ENCODE data around the gene DDTL. TPM values are rescaled to one million over a fixed set of nuclear protein-coding genes. Genes with fewer than 3 reads are reported as not detected.

Gene DDTL
- total RNA-seq, 1 donor from 2014 or later = not detected

DNA sequence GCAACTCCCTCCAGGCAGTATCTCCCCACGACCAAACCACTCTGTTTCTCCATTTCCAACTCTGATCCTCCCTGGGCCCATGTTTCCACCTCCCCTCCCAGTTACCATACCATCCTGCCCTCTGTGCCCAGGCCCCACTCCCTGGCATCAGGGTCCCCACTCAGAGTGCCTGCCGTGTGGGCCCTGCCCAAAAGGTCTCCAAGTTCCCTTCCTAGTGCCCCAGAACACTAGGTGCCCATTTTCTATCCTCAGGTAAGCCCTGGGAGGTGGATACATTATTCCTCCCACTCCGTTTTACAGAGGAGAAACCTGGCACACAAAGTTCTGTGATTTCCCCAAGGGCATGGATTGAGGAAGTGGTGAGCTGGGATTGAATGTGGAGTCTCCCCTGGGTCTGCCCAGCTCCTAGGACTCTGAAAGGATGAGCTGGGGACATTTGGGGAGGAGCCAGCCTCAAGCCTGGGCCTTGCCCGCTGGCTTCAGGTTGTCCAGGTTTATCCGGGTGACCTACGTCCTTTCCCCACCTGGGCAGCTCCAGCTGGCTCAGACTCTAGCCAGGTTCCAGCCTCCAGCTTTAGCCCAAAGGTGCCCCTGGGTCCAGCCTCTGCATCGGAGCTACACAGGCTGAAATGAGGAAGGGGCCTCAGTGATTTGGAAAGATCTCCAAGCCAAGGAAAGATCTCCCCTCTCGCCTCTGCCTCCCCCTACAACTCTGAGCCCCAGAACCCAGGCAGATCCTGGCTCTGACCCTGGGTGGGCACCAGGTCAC, 40.7 kb downstream of the DDTL start:
- TF ChIP-seq POLR2A (IDR thresholded peaks at IDR 0.05) (no peak), POLR2AphosphoS5 (IDR thresholded peaks at IDR 0.05; ENCODE audit: insufficient read depth in 1 of 2, low read depth in 1 of 2) (no peak)
- TF ChIP-seq, protein P1, sequence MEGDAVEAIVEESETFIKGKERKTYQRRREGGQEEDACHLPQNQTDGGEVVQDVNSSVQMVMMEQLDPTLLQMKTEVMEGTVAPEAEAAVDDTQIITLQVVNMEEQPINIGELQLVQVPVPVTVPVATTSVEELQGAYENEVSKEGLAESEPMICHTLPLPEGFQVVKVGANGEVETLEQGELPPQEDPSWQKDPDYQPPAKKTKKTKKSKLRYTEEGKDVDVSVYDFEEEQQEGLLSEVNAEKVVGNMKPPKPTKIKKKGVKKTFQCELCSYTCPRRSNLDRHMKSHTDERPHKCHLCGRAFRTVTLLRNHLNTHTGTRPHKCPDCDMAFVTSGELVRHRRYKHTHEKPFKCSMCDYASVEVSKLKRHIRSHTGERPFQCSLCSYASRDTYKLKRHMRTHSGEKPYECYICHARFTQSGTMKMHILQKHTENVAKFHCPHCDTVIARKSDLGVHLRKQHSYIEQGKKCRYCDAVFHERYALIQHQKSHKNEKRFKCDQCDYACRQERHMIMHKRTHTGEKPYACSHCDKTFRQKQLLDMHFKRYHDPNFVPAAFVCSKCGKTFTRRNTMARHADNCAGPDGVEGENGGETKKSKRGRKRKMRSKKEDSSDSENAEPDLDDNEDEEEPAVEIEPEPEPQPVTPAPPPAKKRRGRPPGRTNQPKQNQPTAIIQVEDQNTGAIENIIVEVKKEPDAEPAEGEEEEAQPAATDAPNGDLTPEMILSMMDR (IDR thresholded peaks at IDR 0.05) = no peak
- no peak overlapping the region for H3K27ac ChIP-seq
- H3K27me3 ChIP-seq = no peaks in the 10 kb centered on the region
- H3K36me3 ChIP-seq = no peaks in the 10 kb centered on the region
- H3K9me3 ChIP-seq = no peaks in the 10 kb centered on the region
- H3K4me3 ChIP-seq = no peak overlapping the region
- intact Hi-C loops (cut with DNase I) = loop anchor here (5.0 kb wide), 1 partner anchor 70 kb away; no protein-coding TSS in a partner anchor
- DNase-seq (ENCODE audit: extremely low spot score in 2 of 2) = no peak
- peaks cover 11% of the 10 kb centered on the region for H3K4me1 ChIP-seq

GRCh38 chr22:24008022-24008283, 41.3 kb downstream of the DDTL start:
- DNase-seq (ENCODE audit: extremely low spot score in 2 of 2) = no peak
- Histone ChIP-seq H3K9me3 (no peaks in the 10 kb centered on the region), H3K4me1 (peaks cover 15% of the 10 kb centered on the region), H3K27ac (no peak overlapping the region), H3K27me3 (no peaks in the 10 kb centered on the region), H3K36me3 (no peaks in the 10 kb centered on the region), H3K4me3 (no peak overlapping the region)
- intact Hi-C loops (cut with DNase I) = loop anchor here (5.0 kb wide), 1 partner anchor 71 kb away; no protein-coding TSS in a partner anchor
- no peak for TF ChIP-seq POLR2A (IDR thresholded peaks at IDR 0.05)
- TF ChIP-seq, protein P1 (IDR thresholded peaks at IDR 0.05) = no peak
- TF ChIP-seq POLR2AphosphoS5 (IDR thresholded peaks at IDR 0.05; ENCODE audit: insufficient read depth in 1 of 2, low read depth in 1 of 2) = no peak

DNA sequence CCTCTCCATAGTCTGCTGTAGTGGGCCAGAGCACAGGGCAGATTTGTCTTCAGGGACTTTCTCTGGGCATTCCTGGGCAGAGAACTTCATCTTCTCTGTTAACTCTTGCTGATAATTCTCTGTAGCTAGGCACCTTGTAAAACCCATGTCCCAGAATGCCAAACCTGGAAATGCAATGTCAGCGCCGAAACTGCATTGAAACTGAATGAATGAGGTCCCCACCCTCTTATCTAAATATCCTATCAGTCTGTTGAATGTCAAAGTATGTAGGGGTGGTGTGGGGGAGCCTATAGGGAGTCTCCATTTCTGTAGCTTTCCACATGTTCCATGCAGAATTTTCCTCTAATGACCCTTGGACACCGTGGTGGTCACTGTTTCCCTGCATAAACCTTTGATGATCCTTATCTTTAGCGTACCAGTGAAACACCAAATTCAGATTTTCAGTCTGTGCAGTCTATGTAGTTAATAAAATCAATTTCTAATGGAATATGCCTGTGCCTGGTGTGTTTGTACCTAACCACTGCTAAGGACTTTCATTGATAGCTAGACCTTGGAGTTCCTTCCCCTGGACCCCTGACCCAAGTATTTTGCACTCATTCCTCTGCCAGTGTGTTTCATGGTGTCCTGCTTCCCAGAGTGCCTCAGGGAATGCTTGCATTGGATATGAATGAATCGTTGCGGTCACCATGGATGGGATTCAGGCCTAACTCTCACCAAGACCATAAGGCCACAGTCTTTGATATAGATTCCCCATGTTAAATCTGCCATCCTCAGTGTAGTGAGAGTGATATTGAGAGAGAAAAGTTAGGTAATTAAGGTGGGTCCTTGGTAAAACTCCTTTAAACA, 41.9 kb downstream of the DDTL start:
- TF ChIP-seq POLR2AphosphoS5 (IDR thresholded peaks at IDR 0.05; ENCODE audit: insufficient read depth in 1 of 2, low read depth in 1 of 2) (no peak), POLR2A (IDR thresholded peaks at IDR 0.05) (no peak)
- TF ChIP-seq, protein P1 (IDR thresholded peaks at IDR 0.05) = no peak
- H3K27me3 ChIP-seq = no peaks in the 10 kb centered on the region
- H3K4me3 ChIP-seq = no peak overlapping the region
- H3K4me1 ChIP-seq = peaks cover 15% of the 10 kb centered on the region
- intact Hi-C loops (cut with DNase I) = loop anchor here (5.0 kb wide), 1 partner anchor 71 kb away; no protein-coding TSS in a partner anchor
- no peaks in the 10 kb centered on the region for H3K9me3 ChIP-seq
- no peak for DNase-seq (ENCODE audit: extremely low spot score in 2 of 2)
- H3K27ac ChIP-seq = no peak overlapping the region
- H3K36me3 ChIP-seq = no peaks in the 10 kb centered on the region

DNA sequence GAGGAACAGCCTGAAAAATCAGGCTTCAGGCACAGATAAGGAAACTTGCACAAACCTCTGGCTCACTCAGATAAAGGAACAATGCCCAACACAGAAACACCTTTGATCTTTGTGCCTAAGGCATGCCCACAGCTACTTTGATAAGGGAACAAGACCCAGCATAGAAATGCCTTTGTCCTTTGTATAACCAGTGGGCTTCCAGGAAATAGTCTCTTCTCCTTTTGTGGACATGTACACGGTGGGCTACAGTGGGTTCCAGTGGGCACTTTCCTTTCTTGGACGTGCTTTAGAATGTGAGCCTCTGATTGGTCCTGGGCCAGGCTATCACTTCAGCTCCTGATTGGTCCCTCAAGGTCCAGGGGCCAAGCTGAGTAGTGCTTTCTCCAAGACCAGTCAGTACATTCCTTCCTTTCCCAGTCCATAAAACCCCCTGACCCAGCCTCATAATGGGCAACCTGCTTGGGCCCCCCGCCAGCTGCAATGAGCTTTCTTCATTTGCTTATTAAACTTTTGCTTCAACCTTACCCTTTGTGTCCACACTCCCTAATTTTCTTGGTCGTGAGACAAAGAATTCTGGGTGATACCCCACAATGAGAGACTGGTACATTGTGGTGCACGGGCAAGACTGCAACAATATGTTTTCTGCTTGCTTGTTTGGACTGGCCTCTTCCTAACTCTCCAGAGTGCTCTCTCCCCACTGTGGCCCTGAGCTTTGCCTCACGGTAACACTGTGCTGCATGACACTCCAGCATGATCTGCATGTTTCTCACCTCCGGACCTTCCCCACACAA, 42.7 kb downstream of the DDTL start:
- Histone ChIP-seq H3K9me3 (no peaks in the 10 kb centered on the region), H3K27ac (no peak overlapping the region), H3K4me1 (peaks cover 15% of the 10 kb centered on the region)

More for the DNA sequence above, 42.7 kb downstream of the DDTL start:
- no peaks in the 10 kb centered on the region for H3K36me3 ChIP-seq
- TF ChIP-seq POLR2A (IDR thresholded peaks at IDR 0.05) = no peak
- TF ChIP-seq, protein P1 (IDR thresholded peaks at IDR 0.05) = no peak
- TF ChIP-seq POLR2AphosphoS5 (IDR thresholded peaks at IDR 0.05; ENCODE audit: insufficient read depth in 1 of 2, low read depth in 1 of 2) = no peak
- H3K4me3 ChIP-seq = no peak overlapping the region
- intact Hi-C loops (cut with DNase I) = loop anchor here (5.0 kb wide), 1 partner anchor 72 kb away; no protein-coding TSS in a partner anchor
- no peaks in the 10 kb centered on the region for H3K27me3 ChIP-seq
- no peak for DNase-seq (ENCODE audit: extremely low spot score in 2 of 2)

Measured in vagina (tissue), 2 donors.